Measurements from ENCODE around the gene CCDC102B.
A peak's percentile ranks its signal among the peaks of the same experiment; 100 is the strongest.
"Not testable (repeated sequence)": the region's sequence is repeated elsewhere in the genome, so short reads cannot be mapped to it uniquely, and the experiment has no call there.

Gene CCDC102B

GRCh38 chr18:68830256-68831045 is 32.6 kb downstream of the CCDC102B start:
- no peak for DNase-seq (ENCODE audit: low spot score)

GRCh38 chr18:68833756-68834155 is 35.9 kb downstream of the CCDC102B start:
- DNase-seq (ENCODE audit: low spot score), result no peak

GRCh38 chr18:68837665-68838451 is 40.0 kb downstream of the CCDC102B start:
- DNase-seq (ENCODE audit: low spot score), result no peak

GRCh38 chr18:68839701-68840100 is 41.8 kb downstream of the CCDC102B start:
- DNase-seq (ENCODE audit: low spot score), result no peak

GRCh38 chr18:68840554-68841263 is 42.8 kb downstream of the CCDC102B start:
- no peak for DNase-seq (ENCODE audit: low spot score)

- DNase-seq (ENCODE audit: low spot score), result no peak
Observed at GRCh38 chr18:68841301-68841700, 43.4 kb downstream of the CCDC102B start.

- no peak for DNase-seq (ENCODE audit: low spot score)
Observed at GRCh38 chr18:68842951-68843350, 45.1 kb downstream of the CCDC102B start.

- DNase-seq (ENCODE audit: low spot score), result no peak
Observed at GRCh38 chr18:68843473-68844089, 45.7 kb downstream of the CCDC102B start.

- DNase-seq (ENCODE audit: low spot score), result peak; percentile 24
Observed at GRCh38 chr18:68847219-68847837, 49.4 kb downstream of the CCDC102B start.

- DNase-seq (ENCODE audit: low spot score), result no peak
Observed at GRCh38 chr18:68848242-68848641, 50.4 kb downstream of the CCDC102B start.

- DNase-seq (ENCODE audit: low spot score), result no peak
Observed at GRCh38 chr18:68854786-68855391, 57.0 kb downstream of the CCDC102B start.

GRCh38 chr18:68855491-68855890 is 57.6 kb downstream of the CCDC102B start:
- DNase-seq (ENCODE audit: low spot score), result no peak

- no peak for DNase-seq (ENCODE audit: low spot score)
Observed at GRCh38 chr18:68861365-68861764, 63.5 kb downstream of the CCDC102B start.

GRCh38 chr18:68865021-68865420 is 67.1 kb downstream of the CCDC102B start:
- no peak for DNase-seq (ENCODE audit: low spot score)

- no peak for DNase-seq (ENCODE audit: low spot score)
Observed at GRCh38 chr18:68865503-68865902, 67.6 kb downstream of the CCDC102B start.

- DNase-seq (ENCODE audit: low spot score), result no peak
Observed at GRCh38 chr18:68873003-68873402, 75.1 kb downstream of the CCDC102B start.

- DNase-seq (ENCODE audit: low spot score), result no peak
Observed at GRCh38 chr18:68874361-68874760, 76.5 kb downstream of the CCDC102B start.

GRCh38 chr18:68879947-68880346 is 82.1 kb downstream of the CCDC102B start:
- not testable (repeated sequence) for DNase-seq (ENCODE audit: low spot score)

- no peak for DNase-seq (ENCODE audit: low spot score)
Observed at GRCh38 chr18:68887410-68887809, 89.5 kb downstream of the CCDC102B start.

GRCh38 chr18:68893354-68893753 is 95.5 kb downstream of the CCDC102B start:
- DNase-seq (ENCODE audit: low spot score), result no peak

- no peak for DNase-seq (ENCODE audit: low spot score)
Observed at GRCh38 chr18:68897286-68897685, 99.4 kb downstream of the CCDC102B start.
